GM23248 (cell line): Measurements from ENCODE around the gene NCOA3. TPM values are rescaled to one million over a fixed set of nuclear protein-coding genes. Genes with fewer than 3 reads are reported as not detected.

Experiments
- DNase-seq: peaks from one replicate; pipeline ENCODE4 v3.0.0-alpha.2; 2015
- H2AFZ ChIP-seq: fragments of 200-600 bp; sonication (generic); 2 replicates; pipeline ENCODE4 v1.6.1; 2016; ENCODE audit warnings: antibody characterized with exemption
- H3F3A ChIP-seq: fragments of 200-600 bp; sonication (generic); 2 replicates; pipeline ENCODE4 v1.6.1; 2016; ENCODE audit warnings: mild to moderate bottlenecking, antibody characterized with exemption, mixed run types; ENCODE audit not compliant: insufficient read depth
- H3K27ac ChIP-seq: fragments of 200-600 bp; sonication (generic); 2 replicates; pipeline ENCODE4 v1.5.1; 2016; ENCODE audit warnings: mild to moderate bottlenecking
- H3K27me3 ChIP-seq: fragments of 200-600 bp; sonication (generic); replicated peaks from 2 replicates; pipeline ENCODE4 v1.6.1; 2016; ENCODE audit warnings: mild to moderate bottlenecking; ENCODE audit not compliant: insufficient read depth
- H3K36me3 ChIP-seq: fragments of 200-600 bp; sonication (generic); 2 replicates; pipeline ENCODE4 v1.6.1; 2016; ENCODE audit warnings: low read depth, mild to moderate bottlenecking
- H3K4me1 ChIP-seq: fragments of 200-600 bp; sonication (generic); 2 replicates; pipeline ENCODE4 v1.6.1; 2016; ENCODE audit warnings: mild to moderate bottlenecking; ENCODE audit not compliant: insufficient read depth
- H3K4me2 ChIP-seq: fragments of 200-600 bp; sonication (generic); one replicate; pipeline ENCODE4 v1.6.1; 2016; ENCODE audit warnings: mild to moderate bottlenecking; ENCODE audit not compliant: unreplicated experiment
- H3K4me3 ChIP-seq: fragments of 200-600 bp; sonication (generic); 2 replicates; pipeline ENCODE4 v1.5.1; 2016; ENCODE audit warnings: mild to moderate bottlenecking
- H3K79me2 ChIP-seq: fragments of 200-600 bp; sonication (generic); 2 replicates; pipeline ENCODE4 v1.6.1; 2016; ENCODE audit warnings: mild to moderate bottlenecking; ENCODE audit not compliant: insufficient read depth
- H3K9ac ChIP-seq: fragments of 200-600 bp; sonication (generic); 2 replicates; pipeline ENCODE4 v1.6.1; 2016; ENCODE audit warnings: mild to moderate bottlenecking
- H3K9me2 ChIP-seq: fragments of 200-600 bp; sonication (generic); 2 replicates; pipeline ENCODE4 v1.6.1; 2016; ENCODE audit warnings: mixed run types, mild to moderate bottlenecking, moderate library complexity; ENCODE audit not compliant: insufficient read depth
- H3K9me3 ChIP-seq: fragments of 200-600 bp; sonication (generic); one replicate; pipeline ENCODE4 v1.6.1; 2017; ENCODE audit warnings: low read depth
- H4K20me1 ChIP-seq: fragments of 200-600 bp; sonication (generic); 2 replicates; pipeline ENCODE4 v1.6.0; 2016; ENCODE audit not compliant: insufficient read depth
- EZH2 ChIP-seq: fragments of 200-600 bp; sonication (generic); IDR thresholded peaks from 2 replicates; pipeline ENCODE4 v1.6.1; 2018; ENCODE audit warnings: antibody characterized with exemption, mild to moderate bottlenecking; ENCODE audit not compliant: insufficient read depth, poor library complexity, severe bottlenecking
- EZH2phosphoT487 ChIP-seq: fragments of 200-600 bp; sonication (generic); IDR thresholded peaks from 2 replicates; pipeline ENCODE4 v1.6.1; 2018; ENCODE audit warnings: antibody characterized with exemption, moderate library complexity, mild to moderate bottlenecking, low read depth; ENCODE audit not compliant: insufficient read depth
- WGBS, 2 experiments: methylation state at CpG; one replicate each; pipeline ENCODE4 v1.1.6; 2015 to 2017; ENCODE audit warnings: low lambda C conversion rate in 2 of 2, low coverage in 1 of 2; ENCODE audit errors: missing lambda C conversion rate in 2 of 2; 5-methylcytosine and 5-hydroxymethylcytosine counted together
- in situ Hi-C: fragments of 300-500 bp; cut with MboI; formaldehyde crosslinking; loops from 2 replicates; pipeline ENCODE4 v1.15.0; 2020
- polyA plus RNA-seq: library from polyadenylated mRNA; unstranded; fragments of >200 nt; fragmentation: Nextera tagmentation; extraction: Ambion mirVana; gene quantifications from 2 replicates; pipeline ENCODE4 v1.2.1, GENCODE V29; 2016
- total RNA-seq: library from RNA; depleted of rRNA; stranded (reverse); fragments of >200 nt; shearing (Covaris generic); gene quantifications from 2 replicates; pipeline ENCODE4 v1.2.3, GENCODE V29; 2014

Gene NCOA3
- total and polyA plus RNA-seq, 2 experiments from 2014 or later = 19.5 to 36.6 TPM

DNA sequence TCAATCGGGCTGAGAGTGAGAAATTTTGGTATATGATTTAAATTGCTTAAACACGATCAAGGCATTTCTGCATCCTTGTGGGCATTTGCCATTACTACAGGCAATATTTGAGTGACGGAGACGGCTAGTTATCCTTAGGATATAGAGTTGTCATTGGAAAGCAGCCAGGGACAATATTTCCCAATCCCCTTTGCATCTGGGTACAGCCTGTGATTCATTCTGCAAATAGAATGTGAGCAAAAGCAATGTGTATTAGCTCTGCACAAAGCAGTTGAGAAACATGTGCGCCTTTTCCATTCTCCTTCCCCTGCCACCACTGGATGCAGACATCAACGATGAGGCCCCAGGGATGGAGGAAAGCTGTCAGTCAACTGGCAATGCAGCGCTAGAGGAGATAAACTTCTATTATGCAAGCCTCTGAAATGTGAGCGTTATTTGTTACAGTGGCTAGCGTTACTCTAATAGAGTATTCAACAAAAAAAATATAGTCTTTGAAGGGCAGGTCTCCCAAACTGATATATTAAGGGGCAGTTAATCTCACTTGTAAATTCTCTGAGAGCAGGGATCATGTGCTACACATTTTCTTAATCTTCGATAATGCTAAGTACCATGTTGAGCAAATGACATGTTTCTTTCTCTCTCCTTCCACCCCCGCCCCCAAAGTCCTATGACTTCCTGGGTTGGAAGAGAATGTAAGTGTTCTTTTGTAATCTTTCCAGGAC, 37.1 kb upstream of the NCOA3 start:
- peak overlapping the region; percentile 14; the same call in 1 of the 2 replicates for H2AFZ ChIP-seq
- no peaks in the 10 kb centered on the region for H3K79me2 ChIP-seq
- H3K36me3 ChIP-seq = no peaks in the 10 kb centered on the region
- H3K4me2 ChIP-seq = peak overlapping the region; percentile 69
- H4K20me1 ChIP-seq = no peaks in the 10 kb centered on the region
- no peak overlapping the region for H3K9ac ChIP-seq
- H3K9me3 ChIP-seq = no peaks in the 10 kb centered on the region
- H3F3A ChIP-seq = peaks cover 23% of the 10 kb centered on the region
- H3K4me3 ChIP-seq = no peak overlapping the region
- DNase-seq = peak; percentile 96
- H3K9me2 ChIP-seq = no peaks in the 10 kb centered on the region
- WGBS, 2 experiments = 6 to 7% methylated on average over 11 of the region's 11 CpGs
- peak overlapping the region; percentile 59 for H3K27ac ChIP-seq
- TF ChIP-seq EZH2 = no peak
- TF ChIP-seq EZH2phosphoT487 = no peak
- no peaks in the 10 kb centered on the region for H3K27me3 ChIP-seq
- in situ Hi-C loops = no loop called here
- peaks cover 23% of the 10 kb centered on the region for H3K4me1 ChIP-seq

GRCh38 chr20:47465335-47466090, 36.2 kb upstream of the NCOA3 start:
- Histone ChIP-seq H3K9ac (no peak overlapping the region), H3K79me2 (no peaks in the 10 kb centered on the region), H2AFZ (no peak overlapping the region), H3K4me1 (peaks cover 23% of the 10 kb centered on the region), H3K9me3 (no peaks in the 10 kb centered on the region), H3K4me3 (no peak overlapping the region), H3F3A (peaks cover 23% of the 10 kb centered on the region), H3K4me2 (no peak overlapping the region), H3K27ac (no peak overlapping the region), H4K20me1 (no peaks in the 10 kb centered on the region), H3K9me2 (no peaks in the 10 kb centered on the region), H3K27me3 (no peaks in the 10 kb centered on the region), H3K36me3 (no peaks in the 10 kb centered on the region)
- in situ Hi-C loops = no loop called here
- 89% methylated on average over 16 of the region's 16 CpGs for WGBS, 2 experiments
- no peak for DNase-seq
- TF ChIP-seq EZH2phosphoT487 = no peak
- no peak for TF ChIP-seq EZH2

DNA sequence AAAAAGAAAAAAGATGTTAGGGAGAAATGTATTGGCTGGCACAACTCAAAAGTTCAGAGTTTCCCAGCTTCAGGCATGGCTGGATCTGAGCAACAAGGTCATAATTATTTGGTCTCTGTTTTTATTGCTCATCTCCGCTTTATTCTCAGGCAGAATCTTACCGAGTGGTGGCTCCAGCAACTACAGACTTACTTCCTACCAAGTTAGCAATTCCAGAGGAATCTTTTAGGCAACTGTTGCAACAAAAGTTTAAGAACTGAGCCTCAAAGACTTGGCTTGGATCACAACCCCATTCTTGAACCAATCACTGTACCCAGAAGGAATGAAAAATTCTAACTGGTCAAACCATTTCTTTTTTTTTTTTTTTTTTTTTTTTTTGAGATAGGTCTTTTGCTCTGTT, 35.5 kb upstream of the NCOA3 start:
- H3K27ac ChIP-seq = no peak overlapping the region
- no peaks in the 10 kb centered on the region for H3K9me2 ChIP-seq
- H3K36me3 ChIP-seq = no peaks in the 10 kb centered on the region
- no peaks in the 10 kb centered on the region for H3K9me3 ChIP-seq
- DNase-seq = peak; percentile 63
- no peaks in the 10 kb centered on the region for H3K27me3 ChIP-seq
- no peak overlapping the region for H2AFZ ChIP-seq
- H3K4me3 ChIP-seq = no peak overlapping the region
- no peak overlapping the region for H3K9ac ChIP-seq
- no peak overlapping the region for H3K4me2 ChIP-seq
- in situ Hi-C loops = no loop called here
- H4K20me1 ChIP-seq = no peaks in the 10 kb centered on the region
- no peaks in the 10 kb centered on the region for H3K79me2 ChIP-seq
- H3F3A ChIP-seq = peaks cover 23% of the 10 kb centered on the region
- TF ChIP-seq EZH2 (no peak), EZH2phosphoT487 (no peak)
- peaks cover 23% of the 10 kb centered on the region for H3K4me1 ChIP-seq
- WGBS, 2 experiments = 57 to 69% methylated on average over 2 of the region's 2 CpGs

- Histone ChIP-seq H4K20me1 (no peaks in the 10 kb centered on the region), H3K79me2 (no peaks in the 10 kb centered on the region), H3K4me1 (peaks cover 23% of the 10 kb centered on the region), H3F3A (peaks cover 23% of the 10 kb centered on the region), H2AFZ (no peak overlapping the region), H3K9ac (no peak overlapping the region), H3K9me3 (no peaks in the 10 kb centered on the region), H3K4me3 (no peak overlapping the region), H3K27ac (no peak overlapping the region), H3K36me3 (no peaks in the 10 kb centered on the region), H3K9me2 (no peaks in the 10 kb centered on the region), H3K27me3 (no peaks in the 10 kb centered on the region), H3K4me2 (no peak overlapping the region)
- no peak for DNase-seq
- TF ChIP-seq EZH2phosphoT487 (no peak), EZH2 (no peak)
- 92% methylated on average over 15 of the region's 15 CpGs for WGBS, 2 experiments
- in situ Hi-C loops = no loop called here
Measured at GRCh38 chr20:47466704-47467459, 34.8 kb upstream of the NCOA3 start.
